NCI-H748 (cell line): Measurements from ENCODE around the gene SUN1.
"Not testable (repeated sequence)": the region's sequence is repeated elsewhere in the genome, so short reads cannot be mapped to it uniquely, and the experiment has no call there.

Source experiments
- DNase-seq: peaks from one replicate; lab custom pipeline; 2025; ENCODE audit not compliant: unreplicated experiment; lab: John Stamatoyannopoulos, UW

Gene SUN1, protein sequence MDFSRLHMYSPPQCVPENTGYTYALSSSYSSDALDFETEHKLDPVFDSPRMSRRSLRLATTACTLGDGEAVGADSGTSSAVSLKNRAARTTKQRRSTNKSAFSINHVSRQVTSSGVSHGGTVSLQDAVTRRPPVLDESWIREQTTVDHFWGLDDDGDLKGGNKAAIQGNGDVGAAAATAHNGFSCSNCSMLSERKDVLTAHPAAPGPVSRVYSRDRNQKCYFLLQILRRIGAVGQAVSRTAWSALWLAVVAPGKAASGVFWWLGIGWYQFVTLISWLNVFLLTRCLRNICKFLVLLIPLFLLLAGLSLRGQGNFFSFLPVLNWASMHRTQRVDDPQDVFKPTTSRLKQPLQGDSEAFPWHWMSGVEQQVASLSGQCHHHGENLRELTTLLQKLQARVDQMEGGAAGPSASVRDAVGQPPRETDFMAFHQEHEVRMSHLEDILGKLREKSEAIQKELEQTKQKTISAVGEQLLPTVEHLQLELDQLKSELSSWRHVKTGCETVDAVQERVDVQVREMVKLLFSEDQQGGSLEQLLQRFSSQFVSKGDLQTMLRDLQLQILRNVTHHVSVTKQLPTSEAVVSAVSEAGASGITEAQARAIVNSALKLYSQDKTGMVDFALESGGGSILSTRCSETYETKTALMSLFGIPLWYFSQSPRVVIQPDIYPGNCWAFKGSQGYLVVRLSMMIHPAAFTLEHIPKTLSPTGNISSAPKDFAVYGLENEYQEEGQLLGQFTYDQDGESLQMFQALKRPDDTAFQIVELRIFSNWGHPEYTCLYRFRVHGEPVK

DNA sequence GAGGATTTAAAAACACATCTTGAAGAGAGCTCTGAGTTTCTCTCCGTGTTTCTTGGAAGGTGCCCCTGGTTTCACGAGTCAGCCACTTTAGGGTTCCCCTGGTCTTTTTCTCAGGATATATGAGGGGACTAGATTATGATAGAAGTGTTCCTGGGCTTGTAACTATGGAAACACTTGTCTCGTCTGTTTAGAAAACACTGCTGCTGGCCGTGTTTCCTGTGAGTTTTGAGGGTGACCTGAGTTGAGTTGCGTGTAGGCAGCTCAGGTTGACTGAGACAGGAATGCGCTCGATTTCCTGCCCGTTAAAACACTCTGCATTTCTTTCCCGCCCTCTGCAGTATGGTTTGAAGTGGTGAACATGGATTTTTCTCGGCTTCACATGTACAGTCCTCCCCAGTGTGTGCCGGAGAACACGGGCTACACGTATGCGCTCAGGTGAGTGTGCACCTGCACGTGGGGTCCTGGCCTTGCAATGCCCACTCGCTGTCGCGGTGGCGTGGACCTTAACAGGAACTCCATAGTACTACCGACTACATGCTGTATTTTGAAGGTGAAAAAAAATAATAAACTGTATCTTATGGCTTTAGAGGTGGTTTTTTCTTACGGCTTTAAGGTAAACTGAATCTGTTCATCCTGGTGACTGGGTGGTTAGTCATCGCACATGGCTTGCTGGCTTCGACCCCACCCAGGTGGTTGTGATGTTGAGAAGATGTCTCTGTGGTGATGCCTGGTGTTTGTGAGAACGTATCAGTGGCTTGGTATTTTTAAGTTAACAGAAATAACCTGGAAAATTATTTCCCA is at the start of gene SUN1:
TSS of gene SUN1 (plus strand) at position 310 of the 801 bp plus-strand sequence. CDS start at position 359, 49 bp downstream.
- DNase-seq = peak; percentile 9

DNA sequence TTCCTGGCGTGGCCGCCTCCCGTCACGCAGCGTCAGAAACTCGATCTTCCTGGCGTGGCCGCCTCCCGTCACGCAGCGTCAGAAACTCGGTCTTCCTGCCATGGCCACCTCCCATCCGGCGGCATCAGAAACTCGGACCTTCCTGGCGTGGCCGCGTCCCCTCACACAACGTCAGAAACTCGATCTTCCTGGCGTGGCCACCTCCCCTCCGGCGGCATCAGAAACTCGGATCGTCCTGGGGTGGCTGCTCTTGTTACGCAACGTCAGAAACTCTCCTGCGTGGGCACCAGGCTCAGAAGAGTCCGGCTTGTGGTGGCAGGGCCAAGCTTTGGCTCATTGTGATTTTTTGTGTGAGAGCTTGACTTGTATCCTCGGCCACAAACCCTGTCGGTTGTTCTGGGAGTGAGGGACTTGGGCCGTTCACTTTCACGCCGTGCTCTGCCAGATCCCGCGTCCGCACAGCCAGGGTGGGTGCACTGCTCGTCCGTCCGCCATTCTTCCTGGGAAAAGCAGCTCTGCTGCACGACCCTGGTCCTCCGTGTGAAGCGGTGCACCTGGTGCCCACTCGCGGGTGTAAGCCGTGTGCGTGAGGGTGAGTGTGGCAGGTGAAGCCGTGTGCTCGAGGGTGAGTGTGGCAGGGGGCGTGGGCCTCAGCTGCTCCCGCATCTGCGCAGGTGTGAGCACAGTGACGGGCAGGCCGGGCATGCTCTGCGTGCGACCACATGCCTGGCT is 49.4 kb upstream of the SUN1 start:
- no peak for DNase-seq

DNA sequence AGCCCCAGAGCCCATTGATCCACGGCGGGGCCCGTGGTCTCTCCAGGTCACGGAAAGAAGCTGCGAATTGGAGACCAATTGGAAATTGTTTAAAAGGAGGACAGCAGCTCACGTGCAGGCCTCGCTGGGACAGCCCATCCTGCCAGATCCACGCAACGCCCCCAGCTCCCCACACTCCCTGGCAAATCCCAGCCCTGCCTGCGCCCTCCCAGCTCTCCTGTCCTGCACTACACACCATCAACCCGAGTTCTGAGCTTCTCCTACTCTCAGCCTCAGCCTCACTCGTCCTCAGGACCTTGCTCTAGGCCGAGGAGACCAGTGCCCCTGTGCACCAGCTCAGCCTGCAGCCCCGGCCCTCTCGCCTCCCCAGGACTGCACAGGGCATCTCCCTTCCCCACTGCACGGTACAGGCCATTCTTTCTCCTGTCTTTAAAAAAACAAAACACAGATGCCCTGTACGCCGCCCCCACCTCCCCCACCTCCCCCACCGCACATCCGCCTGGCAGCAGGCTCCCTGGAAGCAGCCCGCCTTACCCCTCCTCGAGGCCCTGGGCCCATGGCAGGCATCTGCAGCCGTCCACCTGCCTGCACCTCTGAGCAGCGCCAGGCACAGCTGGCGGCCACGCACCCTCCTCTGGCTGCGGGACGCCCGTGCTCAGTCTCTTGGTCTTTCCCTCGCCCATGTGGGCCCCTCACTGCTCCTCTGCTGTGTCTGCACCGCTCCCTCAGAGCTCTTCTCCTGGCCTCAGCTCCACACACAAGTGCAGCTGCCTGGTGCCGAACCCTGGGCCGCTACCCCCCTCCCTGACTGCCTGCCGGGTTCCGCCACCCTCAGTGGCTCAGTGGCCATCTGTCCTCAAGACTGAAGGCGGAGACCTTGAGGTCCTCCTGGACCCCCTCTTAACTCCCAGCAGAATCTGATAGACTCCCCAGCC is 48.5 kb upstream of the SUN1 start:
- no peak for DNase-seq

DNA sequence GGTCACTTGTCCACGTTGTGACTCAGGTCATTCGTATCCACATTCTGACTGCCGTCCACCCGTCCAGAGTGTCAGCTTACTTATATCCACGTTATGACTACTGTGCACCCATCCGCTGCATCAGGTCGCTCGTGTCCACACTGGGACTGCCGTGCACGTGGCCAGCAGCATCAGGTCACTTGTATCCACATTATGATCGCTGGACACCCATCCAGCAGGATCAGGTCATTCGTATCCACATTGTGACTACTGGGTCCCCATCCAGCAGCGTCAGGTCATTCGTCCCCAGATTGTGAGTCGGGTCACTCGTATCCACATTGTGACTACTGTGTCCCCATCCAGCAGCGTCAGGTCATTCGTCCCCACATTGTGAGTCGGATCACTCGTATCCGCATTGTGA is 47.3 kb upstream of the SUN1 start:
- DNase-seq = no peak

DNA sequence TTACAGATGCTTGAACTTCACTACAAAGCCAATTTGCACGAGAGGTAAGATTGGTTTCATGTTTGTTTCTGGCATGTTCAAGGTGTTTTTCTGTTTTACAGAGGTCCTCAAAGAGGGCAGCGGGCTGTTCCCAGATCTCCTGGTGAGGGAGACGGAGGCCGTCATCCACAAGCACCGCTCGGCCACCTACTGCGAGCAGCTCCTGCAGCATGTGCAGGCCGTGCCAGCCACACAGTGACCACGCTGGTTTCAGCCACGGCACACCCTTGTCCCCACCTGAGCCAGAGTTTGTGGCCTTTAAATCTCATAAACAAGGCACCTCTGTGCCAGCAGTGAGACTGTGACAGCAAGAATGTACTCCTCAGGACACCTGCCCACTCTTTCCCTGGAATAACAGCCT is 46.9 kb upstream of the SUN1 start:
- no peak for DNase-seq

DNA sequence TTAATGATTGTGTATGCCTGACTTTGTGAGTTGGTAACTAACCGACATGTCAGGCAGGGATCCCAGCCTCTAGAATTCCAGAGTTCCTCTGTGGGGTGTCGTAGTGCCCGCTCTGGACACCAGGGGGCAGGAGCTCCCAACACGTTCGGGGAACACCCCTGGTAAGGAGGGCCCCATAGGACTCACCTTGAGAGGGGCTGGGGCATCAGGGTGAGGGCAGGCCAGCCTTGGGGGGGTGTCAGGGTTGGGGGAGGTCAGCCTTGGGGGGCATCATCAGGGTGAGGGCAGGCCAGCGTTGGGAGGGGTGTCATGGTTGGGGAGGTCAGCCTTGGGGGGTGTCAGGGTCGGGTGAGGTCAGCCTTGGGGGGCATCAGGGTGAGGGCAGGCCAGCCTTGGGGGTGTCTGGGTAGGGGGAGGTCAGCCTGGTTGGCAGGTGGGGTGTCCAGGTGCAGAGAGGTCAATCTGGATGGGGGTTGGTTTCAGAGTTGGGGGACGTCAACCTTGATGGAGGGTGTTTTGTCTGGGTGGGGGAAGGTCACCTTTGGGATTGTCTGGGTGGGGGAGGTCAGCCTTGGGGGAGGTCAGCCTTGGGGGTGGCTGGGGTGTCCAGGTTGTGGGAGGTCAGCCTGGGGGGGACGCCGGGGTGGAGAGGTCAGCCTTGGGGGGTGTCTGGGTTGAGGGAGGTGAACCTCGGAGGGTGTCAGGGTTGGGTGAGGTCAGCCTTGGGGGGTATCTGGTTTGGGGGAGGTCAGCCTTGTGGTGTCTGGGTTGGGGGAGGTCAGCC is 45.6 kb upstream of the SUN1 start:
- DNase-seq = peak; percentile 52

DNA sequence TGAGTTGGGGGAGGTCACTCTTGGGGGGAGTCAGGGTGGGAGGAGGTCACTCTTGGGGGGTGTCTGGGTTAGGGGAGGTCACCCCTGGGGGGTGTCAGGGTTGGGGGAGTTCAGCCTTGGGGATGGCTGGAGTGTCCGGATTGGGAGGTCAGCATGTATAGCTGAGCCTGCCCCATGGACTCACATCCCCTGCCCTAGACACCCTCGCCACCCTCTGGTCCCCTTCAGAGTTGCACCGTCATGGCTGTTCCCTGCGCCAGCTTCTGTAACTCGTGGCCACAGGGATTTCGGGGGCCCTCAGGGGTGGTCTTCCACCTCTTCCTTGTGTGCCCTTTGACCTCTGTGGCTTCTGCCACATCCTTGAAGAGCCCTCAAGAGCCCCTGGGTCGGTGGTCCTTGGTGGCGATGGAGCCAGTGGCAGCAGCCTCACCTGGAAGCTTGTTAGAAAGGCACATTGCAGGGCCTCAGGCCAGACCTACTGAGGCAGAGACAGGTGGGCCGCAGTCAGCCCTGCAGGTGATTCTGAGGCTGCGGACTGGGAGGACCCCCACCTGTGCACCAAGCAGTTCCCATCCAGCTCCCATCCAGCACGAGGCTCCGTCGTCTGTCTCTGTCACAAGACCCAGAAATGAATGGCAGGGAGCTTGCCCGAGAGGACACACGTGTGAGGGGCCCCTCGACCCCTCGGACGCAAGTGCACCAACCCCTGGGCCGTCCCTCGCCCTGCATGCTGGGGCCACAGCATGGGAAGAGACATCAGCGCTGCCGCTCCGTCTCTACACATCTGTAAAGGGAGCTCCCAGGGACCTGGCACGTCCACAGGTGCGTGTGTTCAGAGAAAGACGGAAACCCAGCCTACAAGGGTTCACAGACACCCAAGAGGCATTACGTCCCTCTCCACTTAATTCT is 44.7 kb upstream of the SUN1 start:
- no peak for DNase-seq

DNA sequence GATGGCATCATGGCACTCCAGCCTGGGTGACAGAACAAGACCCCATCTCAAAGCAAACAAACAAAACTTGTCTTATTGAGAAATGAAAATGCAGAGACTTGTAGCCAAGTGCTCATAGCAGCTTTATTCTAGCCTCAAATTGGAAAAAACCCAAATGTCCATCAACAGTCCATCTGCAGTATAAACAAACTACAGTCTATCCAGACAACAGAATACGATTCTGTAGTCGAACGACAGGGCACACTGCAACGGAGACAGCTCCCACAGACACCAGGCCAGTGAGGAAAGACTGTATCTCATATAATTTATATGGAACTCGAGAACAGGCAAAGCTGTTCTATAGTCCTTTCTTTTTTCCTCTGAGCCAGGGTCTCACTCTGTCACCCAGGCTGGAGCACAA is 40.8 kb upstream of the SUN1 start:
- DNase-seq = no peak

DNA sequence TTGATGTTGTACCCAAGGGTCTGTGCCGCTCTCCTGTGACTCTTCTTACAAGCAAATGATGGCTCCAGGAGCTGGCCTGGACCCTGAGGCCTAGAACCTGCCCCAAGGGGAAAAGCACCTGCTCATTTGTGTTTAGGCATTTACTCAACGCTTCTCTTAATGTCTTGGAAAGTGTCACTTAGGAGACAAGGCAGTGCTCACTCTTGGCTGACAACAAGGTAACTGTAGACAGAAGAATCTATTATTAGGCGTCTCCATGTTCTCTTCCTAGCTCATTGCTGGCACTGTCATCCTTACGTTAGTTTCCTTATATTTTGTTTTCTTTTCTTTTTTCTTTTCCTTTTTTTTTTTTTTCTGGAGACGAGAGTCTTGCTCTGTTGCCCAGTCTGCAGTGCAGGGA is 38.1 kb upstream of the SUN1 start:
- no peak for DNase-seq

DNA sequence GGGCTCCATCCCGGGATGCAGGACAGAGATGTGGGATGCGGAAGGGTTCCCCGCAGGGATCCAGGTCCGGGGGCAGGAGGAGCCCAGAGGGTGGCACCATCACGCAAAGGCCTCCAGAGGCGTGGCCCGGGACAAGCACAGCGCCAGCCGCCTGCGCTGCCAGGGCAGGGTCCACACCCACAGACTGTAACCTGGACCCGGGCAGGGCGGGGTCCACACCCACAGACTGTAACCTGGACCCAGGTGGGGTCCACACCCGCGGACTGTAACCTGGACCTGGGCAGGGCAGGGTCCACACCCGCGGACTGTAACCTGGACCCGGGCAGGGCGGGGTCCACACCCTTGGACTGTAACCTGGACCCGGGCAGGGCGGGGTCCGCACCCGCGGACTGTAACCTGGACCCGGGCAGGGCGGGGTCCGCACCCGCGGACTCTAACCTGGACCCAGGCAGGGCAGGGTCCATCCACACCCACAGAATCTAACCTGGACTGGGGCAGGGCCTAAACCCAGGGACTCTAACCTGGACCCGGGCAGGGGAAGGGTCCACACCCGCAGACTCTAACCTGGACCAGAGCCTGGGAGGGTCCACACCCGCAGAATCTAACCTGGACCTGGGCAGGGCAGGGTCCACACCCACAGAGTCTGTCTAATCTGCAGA is 37.5 kb upstream of the SUN1 start:
- no peak for DNase-seq

DNA sequence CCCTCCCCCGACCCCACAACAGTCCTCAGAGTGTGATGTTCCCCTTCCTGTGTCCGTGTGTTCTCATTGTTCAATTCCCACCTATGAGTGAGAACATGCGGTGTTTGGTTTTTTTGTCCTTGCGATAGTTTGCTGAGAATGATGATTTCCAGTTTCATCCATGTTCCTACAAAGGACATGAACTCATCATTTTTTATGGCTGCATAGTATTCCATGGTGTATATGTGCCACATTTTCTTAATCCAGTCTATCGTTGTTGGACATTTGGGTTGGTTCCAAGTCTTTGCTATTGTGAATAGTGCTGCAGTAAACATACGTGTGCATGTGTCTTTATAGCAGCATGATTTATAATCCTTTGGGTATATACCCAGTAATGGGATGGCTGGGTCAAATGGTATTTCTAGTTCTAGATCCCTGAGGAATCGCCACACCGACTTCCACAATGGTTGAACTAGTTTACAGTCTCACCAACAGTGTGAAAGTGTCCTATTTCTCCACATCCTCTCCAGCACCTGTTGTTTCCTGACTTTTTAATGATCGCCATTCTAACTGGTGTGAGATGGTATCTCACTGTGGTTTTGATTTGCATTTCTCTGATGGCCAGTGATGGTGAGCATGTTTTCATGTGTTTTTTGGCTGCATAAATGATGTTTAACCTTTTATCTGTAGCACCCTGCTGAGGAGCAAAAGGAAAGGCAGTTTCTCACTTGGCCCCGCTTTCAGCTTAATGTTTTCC is 35.7 kb upstream of the SUN1 start:
- not testable (repeated sequence) for DNase-seq

DNA sequence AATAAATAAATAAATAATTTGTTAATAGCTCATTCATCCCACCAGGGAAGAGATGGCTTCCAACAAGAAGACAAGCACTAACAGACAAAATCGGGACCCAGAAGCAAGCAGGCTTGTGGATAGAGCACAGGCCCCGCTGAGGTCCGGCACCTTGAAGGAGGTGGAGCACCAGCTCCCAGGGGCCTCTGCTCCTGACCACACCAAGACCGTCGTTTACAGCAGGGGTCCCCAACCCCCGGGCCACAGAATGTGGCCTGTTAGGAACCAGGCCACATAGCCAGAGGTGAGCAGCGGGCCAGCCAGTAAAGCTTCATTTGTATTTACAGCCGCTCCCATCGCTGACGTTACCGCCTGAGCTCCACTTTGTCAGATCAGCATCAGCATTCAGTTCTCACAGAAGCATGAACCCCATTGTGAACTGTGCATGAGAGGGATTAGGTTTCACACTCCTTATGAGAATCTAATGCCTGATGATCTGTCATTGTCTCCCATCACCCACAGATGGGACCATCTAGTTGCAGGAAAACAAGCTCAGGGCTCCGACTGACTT is 33.3 kb upstream of the SUN1 start:
- DNase-seq = no peak

DNA sequence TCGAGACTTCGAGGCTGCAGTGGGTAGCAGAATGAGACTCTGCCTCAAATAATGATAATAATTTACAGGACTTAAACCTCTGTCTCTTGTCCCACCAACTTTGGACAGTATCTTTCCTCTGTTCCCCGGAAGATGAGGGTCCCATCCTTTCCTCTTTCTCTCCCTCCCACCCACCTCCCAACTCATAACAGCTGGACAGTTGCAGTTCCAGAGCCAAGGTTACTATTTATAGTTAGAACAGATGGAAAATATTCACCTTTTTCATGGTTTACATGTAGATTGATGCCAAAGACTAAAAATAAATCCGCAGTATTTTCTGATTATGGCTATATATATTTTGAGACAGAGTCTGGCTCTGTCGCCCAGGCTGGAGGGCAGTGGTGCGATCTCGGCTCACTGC is 31.6 kb upstream of the SUN1 start:
- no peak for DNase-seq

DNA sequence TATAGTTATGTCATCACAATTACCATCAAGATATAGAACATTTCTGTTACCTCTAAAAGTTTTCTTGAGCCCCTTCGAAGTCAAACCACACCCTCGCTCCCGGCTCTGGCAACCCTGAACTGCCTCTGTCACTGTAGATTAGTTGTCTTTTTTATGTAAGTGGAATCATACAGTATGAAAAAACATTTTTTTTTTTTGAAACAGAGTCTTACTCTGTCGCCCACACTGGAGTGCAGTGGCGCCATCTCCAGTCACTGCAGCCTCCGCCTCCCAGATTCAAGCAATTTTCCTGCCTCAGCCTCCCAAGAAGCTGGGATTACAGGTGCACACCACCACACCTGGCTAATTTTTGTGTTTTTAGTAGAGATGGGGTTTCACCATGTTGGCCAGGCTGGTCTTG is 30.9 kb upstream of the SUN1 start:
- DNase-seq = not testable (repeated sequence)

DNA sequence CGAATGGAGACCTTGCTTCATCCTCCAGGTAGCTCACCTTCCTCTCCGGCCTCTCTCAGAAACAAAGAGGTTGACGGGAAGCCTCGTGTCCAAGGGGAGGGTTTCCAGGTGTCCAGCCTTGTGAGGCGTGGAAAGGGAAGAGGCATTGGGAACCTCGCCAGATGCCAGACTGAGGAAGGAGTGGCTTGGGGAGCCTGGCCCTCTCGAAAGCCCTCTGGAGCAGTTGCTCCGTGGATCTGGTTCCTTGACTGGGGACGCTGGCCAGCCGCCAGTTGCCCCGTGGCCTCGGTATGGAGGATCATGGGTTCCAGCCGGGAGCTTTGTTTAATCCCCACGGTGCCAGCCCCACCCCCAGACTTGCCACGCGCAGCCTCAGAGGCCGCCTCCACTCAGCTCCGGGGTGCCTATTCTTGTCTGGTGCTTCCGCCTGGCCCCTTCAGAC is 30.3 kb upstream of the SUN1 start:
- DNase-seq = peak; percentile 12

DNA sequence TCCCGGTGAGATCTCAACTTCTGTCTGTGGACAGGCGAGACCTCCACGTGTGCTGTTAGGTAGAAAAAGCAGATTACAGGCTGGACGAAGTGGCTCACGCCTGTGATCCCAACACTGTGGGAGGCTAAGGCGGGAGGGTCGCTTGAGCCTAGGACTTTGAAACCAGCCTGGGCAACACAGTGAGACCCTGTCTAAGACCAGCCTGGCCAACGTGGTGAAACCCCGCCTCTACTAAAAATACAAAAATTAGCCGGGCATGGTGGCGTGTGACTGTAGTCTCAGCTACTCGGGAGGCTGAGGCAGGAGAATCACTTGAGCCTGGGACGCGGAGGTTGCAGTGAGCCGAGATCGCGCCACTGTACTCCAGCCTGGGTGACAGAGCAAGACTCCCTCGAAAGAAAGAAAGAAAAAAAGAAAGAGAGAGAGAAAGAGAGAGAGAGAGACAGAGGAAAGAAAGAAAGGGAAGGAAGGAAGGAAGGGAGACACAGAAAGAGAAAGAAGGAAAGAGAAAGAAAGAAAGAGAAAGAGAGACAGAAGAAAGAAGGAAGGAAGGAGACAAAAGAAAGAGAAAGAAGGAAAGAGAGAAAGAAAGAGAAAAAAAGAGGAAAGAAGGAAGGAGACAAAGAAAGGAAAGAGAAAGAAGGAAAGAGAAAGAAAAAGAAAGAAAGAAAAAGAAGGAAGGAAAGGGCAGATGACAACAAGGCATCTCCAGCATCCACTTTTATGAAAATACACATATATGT is 29.6 kb upstream of the SUN1 start:
- DNase-seq = no peak
